Type B pancreatic cell (in vitro differentiated cells): Measurements from ENCODE around the gene ZNF76. TPM values are rescaled to one million over a fixed set of nuclear protein-coding genes. Genes with fewer than 3 reads are reported as not detected.
A peak's percentile ranks its signal among the peaks of the same experiment; 100 is the strongest.

Source experiments
- DNase-seq: peaks from one replicate; pipeline ENCODE4 v3.0.0; 2021; ENCODE audit warnings: mixed read lengths; ENCODE audit not compliant: unreplicated experiment; ENCODE audit errors: extremely low spot score
- H3K27ac Mint-ChIP-seq: 2 replicates; pipeline ENCODE4 v1.8.0; 2021; ENCODE audit warnings: mild to moderate bottlenecking, mixed read lengths
- H3K27me3 Mint-ChIP-seq: 2 replicates; pipeline ENCODE4 v1.8.0; 2021; ENCODE audit warnings: mixed read lengths
- H3K36me3 Mint-ChIP-seq: 2 replicates; pipeline ENCODE4 v1.8.0; 2021; ENCODE audit warnings: mixed read lengths
- H3K4me1 Mint-ChIP-seq: one replicate; pipeline ENCODE4 v1.8.0; 2021; ENCODE audit warnings: mixed read lengths; ENCODE audit not compliant: unreplicated experiment
- H3K4me3 Mint-ChIP-seq: 2 replicates; pipeline ENCODE4 v1.8.0; 2021; ENCODE audit warnings: mild to moderate bottlenecking, mixed read lengths
- H3K9me3 Mint-ChIP-seq: 2 replicates; pipeline ENCODE4 v1.8.0; 2021; ENCODE audit warnings: mixed read lengths
- CTCF ChIP-seq: fragments of 200-600 bp; sonication (generic); conservative IDR thresholded peaks from 2 replicates; pipeline ENCODE4 v1.5.0; 2021; ENCODE audit warnings: antibody characterized with exemption, mild to moderate bottlenecking
- total RNA-seq: library from RNA; stranded (reverse); gene quantifications from 2 replicates; pipeline ENCODE4 v1.2.1, GENCODE V29; 2021; ENCODE audit warnings: low replicate concordance

The ZNF76 gene
- total RNA-seq, 1 donor from 2014 or later, result 37.3 TPM

GRCh38 chr6:35292494-35292893 is 33.0 kb downstream of the ZNF76 start:
- Mint-ChIP-seq H3K27ac (no peak overlapping the region), H3K36me3 (peaks cover 8% of the 10 kb centered on the region), H3K4me3 (no peak overlapping the region), H3K9me3 (no peaks in the 10 kb centered on the region), H3K4me1 (no peaks in the 10 kb centered on the region), H3K27me3 (no peaks in the 10 kb centered on the region)
- no peak for DNase-seq
- TF ChIP-seq CTCF, result no peak

- H3K27ac Mint-ChIP-seq, result no peak overlapping the region
- peaks cover 8% of the 10 kb centered on the region for H3K36me3 Mint-ChIP-seq
Observed at GRCh38 chr6:35293681-35294080, 34.1 kb downstream of the ZNF76 start.

DNA sequence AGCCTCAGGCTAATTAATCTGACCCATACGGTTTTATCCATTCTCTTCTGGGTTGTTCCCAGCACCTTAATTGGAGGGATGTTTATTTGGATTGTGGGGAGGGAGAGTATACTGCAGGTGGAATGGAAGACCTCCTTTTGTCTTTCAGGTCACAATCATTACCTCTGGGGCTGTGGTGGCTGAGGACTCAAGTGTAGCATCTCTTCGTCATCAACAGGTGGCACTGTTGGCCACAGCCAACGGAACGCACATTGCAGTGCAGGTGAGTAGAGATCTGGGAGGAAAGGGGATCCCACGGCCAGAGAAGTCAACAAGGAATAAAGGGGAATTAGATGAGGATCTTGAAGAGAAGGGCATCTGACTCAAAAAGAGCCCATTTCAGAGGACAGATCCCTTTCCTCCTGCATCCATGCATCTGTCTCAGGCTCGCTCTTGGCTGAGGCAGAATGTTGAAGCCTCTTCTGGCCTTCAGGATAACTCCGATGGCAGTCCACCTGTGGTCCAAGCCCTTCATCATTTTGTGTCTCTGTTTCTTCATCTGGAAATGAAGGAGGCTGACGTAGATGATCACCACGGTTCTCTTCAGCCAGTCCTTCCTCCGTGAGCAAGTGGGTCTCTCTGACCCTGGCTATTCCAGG is 34.9 kb downstream of the ZNF76 start:
- DNase-seq, result no peak
- H3K9me3 Mint-ChIP-seq, result no peaks in the 10 kb centered on the region
- peaks cover 9% of the 10 kb centered on the region for H3K36me3 Mint-ChIP-seq
- H3K4me3 Mint-ChIP-seq, result no peak overlapping the region
- peaks cover under 1% of the 10 kb centered on the region for H3K4me1 Mint-ChIP-seq
- H3K27me3 Mint-ChIP-seq, result no peaks in the 10 kb centered on the region
- H3K27ac Mint-ChIP-seq, result peak overlapping the region; percentile 10
- peak; percentile 82 for TF ChIP-seq CTCF

More at GRCh38 chr6:35293681-35294080, 34.1 kb downstream of the ZNF76 start:
- no peaks in the 10 kb centered on the region for H3K27me3 Mint-ChIP-seq
- no peak for TF ChIP-seq CTCF
- no peak for DNase-seq
- no peak overlapping the region for H3K4me3 Mint-ChIP-seq
- H3K9me3 Mint-ChIP-seq, result no peaks in the 10 kb centered on the region
- no peaks in the 10 kb centered on the region for H3K4me1 Mint-ChIP-seq

DNA sequence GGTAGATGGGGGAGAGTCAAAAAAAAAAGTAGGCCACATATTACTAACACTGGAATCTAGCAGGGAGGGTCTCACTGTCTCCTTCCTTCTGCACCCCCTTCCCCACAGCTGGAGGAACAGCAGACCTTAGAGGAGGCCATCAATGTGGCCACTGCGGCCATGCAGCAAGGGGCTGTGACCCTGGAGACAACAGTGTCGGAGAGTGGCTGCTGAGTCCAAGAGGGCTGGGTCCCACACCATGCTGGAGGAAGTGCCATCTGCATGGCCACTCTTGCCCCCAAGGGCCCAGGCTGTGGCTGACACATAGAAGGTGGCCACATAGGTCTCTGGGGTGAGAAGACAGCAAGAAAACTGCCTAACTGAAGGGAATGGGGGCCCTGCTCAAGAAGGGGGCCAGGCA is 35.5 kb downstream of the ZNF76 start:
- no peaks in the 10 kb centered on the region for H3K9me3 Mint-ChIP-seq
- no peak overlapping the region for H3K4me3 Mint-ChIP-seq

GRCh38 chr6:35295521-35296315 is 36.2 kb downstream of the ZNF76 start:
- no peaks in the 10 kb centered on the region for H3K27me3 Mint-ChIP-seq
- TF ChIP-seq CTCF, result no peak
- no peak overlapping the region for H3K4me3 Mint-ChIP-seq

More for the DNA sequence above, 35.5 kb downstream of the ZNF76 start:
- no peak for DNase-seq
- peaks cover 6% of the 10 kb centered on the region for H3K4me1 Mint-ChIP-seq
- peaks cover 12% of the 10 kb centered on the region for H3K36me3 Mint-ChIP-seq
- H3K27ac Mint-ChIP-seq, result no peak overlapping the region
- no peaks in the 10 kb centered on the region for H3K27me3 Mint-ChIP-seq
- TF ChIP-seq CTCF, result no peak

More at GRCh38 chr6:35295521-35296315, 36.2 kb downstream of the ZNF76 start:
- DNase-seq, result no peak
- Mint-ChIP-seq H3K9me3 (no peaks in the 10 kb centered on the region), H3K36me3 (peaks cover 12% of the 10 kb centered on the region), H3K4me1 (peaks cover 6% of the 10 kb centered on the region), H3K27ac (no peak overlapping the region)
